Brain microvascular endothelial cell (primary cell): ENCODE measurements around the gene ZRANB1.

Source experiments
- DNase-seq: peaks from one replicate; pipeline ENCODE4 v3.0.0-alpha.2; 2020
- H3K27ac ChIP-seq: fragments of 250-450 bp; sonication (Bioruptor Pico); 2 replicates; pipeline ENCODE4 v1.5.1; 2020; ENCODE audit warnings: mild to moderate bottlenecking, moderate library complexity
- H3K27me3 ChIP-seq: fragments of 250-450 bp; sonication (Bioruptor Pico); replicated peaks from 2 replicates; pipeline ENCODE4 v1.5.1; 2020; ENCODE audit warnings: mild to moderate bottlenecking
- H3K36me3 ChIP-seq: fragments of 250-450 bp; sonication (Bioruptor Pico); replicated peaks from 2 replicates; pipeline ENCODE4 v1.5.1; 2020; ENCODE audit warnings: mild to moderate bottlenecking
- H3K4me3 ChIP-seq: 2 replicates; pipeline ENCODE4 v1.5.1; 2011; ENCODE audit warnings: low read depth, mild to moderate bottlenecking, control low read depth, low read length, moderate library complexity
- in situ Hi-C: cut with HindIII; loops from 2 replicates; pipeline ENCODE4 v1.10.0; 2017; ENCODE audit warnings: low sequenced_read_pairs, low pct_ligation_motif_present
- TF ChIP-seq, protein P1 (sequence below): IDR thresholded peaks from 2 replicates; pipeline ENCODE4 v1.5.1; 2011; ENCODE audit warnings: low read depth, mild to moderate bottlenecking, moderate library complexity, low read length, control low read depth, inconsistent platforms; ENCODE audit errors: missing control alignments

Gene ZRANB1

DNA sequence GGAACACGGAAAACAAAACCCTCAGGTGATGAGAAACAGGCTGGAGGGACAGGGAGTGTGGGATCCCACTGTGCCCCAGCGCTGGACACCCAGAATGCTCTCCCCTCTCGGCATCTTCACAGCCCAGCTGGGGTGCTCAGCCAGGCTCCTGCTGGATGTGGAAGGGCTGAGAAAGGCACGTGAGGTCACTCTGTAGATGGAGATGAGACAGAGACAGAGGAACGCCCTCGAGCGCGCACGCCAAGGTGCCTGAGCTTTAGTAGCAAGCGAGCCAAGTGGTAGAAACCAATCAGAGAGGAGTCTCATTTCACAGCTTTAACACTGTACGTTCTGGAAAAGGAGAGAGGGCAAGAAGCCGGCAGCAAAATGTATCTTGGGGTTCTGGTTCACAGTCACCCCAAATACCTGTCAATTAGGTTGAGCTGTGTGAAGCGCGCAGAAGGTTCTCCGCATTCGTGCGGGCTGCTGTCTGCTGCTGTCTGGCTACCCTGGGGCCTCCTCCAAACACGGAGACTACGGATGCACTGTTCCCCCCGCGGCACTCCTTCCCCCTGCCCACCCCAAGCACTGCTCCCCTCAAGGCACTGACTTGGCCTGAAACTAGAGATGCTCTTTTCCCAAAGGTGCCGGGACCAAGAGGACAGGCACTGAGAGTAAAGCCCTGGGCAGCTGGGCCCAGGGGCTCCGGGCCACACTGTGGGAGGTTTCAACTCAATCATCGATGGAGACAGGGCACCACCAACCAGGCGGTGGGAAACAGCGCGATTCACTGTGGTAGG is 91.4 kb downstream of the ZRANB1 start:
- no peaks in the 10 kb centered on the region for H3K36me3 ChIP-seq
- no peak overlapping the region for H3K4me3 ChIP-seq
- no peak for DNase-seq
- H3K27ac ChIP-seq: no peak overlapping the region
- no peaks in the 10 kb centered on the region for H3K27me3 ChIP-seq
- in situ Hi-C loops: no loop called here
- TF ChIP-seq, protein P1, sequence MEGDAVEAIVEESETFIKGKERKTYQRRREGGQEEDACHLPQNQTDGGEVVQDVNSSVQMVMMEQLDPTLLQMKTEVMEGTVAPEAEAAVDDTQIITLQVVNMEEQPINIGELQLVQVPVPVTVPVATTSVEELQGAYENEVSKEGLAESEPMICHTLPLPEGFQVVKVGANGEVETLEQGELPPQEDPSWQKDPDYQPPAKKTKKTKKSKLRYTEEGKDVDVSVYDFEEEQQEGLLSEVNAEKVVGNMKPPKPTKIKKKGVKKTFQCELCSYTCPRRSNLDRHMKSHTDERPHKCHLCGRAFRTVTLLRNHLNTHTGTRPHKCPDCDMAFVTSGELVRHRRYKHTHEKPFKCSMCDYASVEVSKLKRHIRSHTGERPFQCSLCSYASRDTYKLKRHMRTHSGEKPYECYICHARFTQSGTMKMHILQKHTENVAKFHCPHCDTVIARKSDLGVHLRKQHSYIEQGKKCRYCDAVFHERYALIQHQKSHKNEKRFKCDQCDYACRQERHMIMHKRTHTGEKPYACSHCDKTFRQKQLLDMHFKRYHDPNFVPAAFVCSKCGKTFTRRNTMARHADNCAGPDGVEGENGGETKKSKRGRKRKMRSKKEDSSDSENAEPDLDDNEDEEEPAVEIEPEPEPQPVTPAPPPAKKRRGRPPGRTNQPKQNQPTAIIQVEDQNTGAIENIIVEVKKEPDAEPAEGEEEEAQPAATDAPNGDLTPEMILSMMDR: no peak

DNA sequence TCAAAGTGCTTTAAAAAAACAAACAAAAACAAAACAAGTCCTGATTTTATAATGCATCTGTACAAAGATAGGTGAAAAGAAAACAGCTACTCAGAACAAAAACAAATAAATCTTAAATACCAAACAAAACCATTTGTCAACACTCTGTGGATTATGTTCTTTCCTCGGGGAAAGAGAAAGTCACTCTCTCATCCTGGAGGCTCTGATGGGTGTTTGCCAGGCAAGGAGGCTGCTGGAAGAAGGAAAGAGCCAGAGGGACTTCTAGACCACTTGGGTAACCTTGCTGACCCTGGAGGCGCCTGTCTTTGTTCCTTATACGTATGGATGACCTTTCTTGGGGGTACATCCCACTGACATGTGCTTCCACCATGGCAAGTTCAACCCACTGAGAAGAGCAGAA is 92.8 kb downstream of the ZRANB1 start:
- H3K27ac ChIP-seq: peak overlapping the region; percentile 87
- in situ Hi-C loops: no loop called here
- H3K27me3 ChIP-seq: no peaks in the 10 kb centered on the region
- peak overlapping the region; percentile 20 for H3K4me3 ChIP-seq
- DNase-seq: no peak
- H3K36me3 ChIP-seq: no peaks in the 10 kb centered on the region
- TF ChIP-seq, protein P1: no peak

DNA sequence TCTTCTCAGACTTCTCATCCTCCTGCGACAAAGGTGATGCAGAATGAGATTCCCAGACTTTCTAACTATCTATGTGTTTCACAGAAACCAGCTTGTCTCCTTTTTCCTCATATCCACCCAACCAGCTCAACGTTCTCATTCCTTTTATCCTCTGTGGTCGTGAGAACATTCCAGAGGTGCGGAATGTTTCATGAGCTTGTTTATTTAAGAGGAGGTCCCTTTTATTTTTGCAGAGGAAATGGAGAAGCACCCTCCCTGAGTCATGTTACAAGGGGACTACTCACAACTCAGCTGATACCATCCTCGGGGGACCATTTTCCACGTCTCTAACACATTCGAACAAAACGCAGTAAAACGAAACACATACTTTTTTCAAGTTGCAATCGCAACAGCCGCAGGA is 93.2 kb downstream of the ZRANB1 start:
- peak; percentile 91 for DNase-seq
- in situ Hi-C loops: no loop called here
- H3K27ac ChIP-seq: peak overlapping the region; percentile 87
- no peaks in the 10 kb centered on the region for H3K27me3 ChIP-seq
- TF ChIP-seq, protein P1: no peak
- no peaks in the 10 kb centered on the region for H3K36me3 ChIP-seq
- H3K4me3 ChIP-seq: peak overlapping the region; percentile 20

DNA sequence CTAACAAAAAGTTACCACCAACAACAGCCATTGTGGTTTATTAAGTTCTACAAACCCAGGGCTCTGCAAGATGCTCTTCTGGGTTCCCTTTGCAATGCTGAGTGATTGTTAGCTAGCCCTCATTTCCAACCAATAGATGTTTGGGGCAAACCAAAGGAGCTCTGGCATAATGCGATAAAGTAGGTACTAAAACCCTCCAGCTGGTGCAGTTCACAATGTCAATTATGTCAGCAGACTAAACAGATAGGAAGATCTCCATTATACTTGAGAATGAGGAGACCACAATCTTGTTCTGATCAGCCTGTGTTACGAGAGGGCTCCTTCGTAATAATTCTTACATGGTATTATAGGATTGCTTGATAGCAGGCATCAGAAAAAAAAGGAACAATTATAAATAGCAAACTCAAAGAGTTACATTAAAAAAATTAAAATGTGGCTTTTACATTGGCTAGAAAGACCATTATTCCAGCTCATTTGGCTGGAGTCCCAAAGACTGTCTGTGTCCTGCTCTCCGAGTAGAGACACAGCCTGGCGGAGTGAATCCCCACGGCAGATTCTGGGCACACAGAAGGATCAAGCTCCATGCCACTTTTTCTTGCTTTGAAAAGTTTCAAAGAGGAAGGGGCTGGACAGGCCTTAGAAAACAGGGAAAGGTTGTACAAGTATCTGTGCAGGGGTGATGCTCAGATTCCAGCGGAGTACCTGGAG is 93.8 kb downstream of the ZRANB1 start:
- Histone ChIP-seq H3K27ac (peak overlapping the region; percentile 87), H3K4me3 (peak overlapping the region; percentile 18), H3K27me3 (no peaks in the 10 kb centered on the region), H3K36me3 (no peaks in the 10 kb centered on the region)
- no peak for DNase-seq
- TF ChIP-seq, protein P1: no peak
- in situ Hi-C loops: no loop called here

DNA sequence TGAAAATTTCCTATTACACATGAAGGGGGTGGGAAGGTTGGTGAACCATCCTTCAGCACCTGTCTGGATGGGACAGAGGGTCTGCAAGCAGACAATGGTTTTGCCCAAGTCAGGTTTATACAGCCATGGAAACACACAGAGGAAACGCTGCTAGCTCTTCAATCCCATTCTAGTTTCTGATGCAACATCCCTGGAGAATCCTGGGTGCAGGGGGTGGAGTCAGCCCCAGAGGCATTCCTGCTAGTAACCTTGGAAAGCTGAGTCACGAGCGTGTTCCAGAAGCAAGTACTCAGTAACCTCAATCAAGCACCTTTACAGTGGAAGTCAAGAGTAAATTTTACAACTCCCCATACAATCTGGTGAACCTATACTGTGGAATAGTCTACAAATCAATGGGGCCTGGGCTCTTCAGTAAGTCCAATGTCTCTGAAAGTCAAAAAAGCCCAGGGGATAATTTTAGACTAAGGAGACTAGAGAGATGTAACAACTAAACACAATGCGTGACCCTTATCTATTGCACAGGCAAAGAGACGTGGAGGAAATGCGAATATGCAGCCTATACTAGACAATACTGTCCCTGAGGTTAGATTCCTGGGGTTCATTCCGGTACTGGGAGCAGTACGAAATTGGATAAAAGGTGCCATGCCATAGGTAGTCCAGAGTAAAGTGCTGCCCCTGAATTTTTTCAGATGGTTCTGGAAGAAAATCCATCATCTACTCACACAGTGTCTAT is 95.4 kb downstream of the ZRANB1 start:
- TF ChIP-seq, protein P1: no peak
- Histone ChIP-seq H3K4me3 (no peak overlapping the region), H3K36me3 (no peaks in the 10 kb centered on the region), H3K27me3 (no peaks in the 10 kb centered on the region), H3K27ac (peak overlapping the region; percentile 87)
- in situ Hi-C loops: no loop called here
- peak; percentile 87 for DNase-seq
